OCI-LY7 (cell line): Measurements from ENCODE around the gene SLC25A47. TPM values are rescaled to one million over a fixed set of nuclear protein-coding genes. Genes with fewer than 3 reads are reported as not detected.

ENCODE experiments used
- BruUV-seq: library from RNA; stranded (reverse); fragments of 400-500 nt; replicated peaks from 2 replicates; lab custom pipeline; 2021; lab: Mats Ljungman, UMichigan
- CTCF ChIA-PET: fragments of 300-600 bp; sonication (Branson Sonifier 250); formaldehyde crosslinking; loops from one replicate; lab custom pipeline; 2022; ENCODE audit warnings: antibody characterized with exemption; ENCODE audit not compliant: unreplicated experiment; lab: Charles Lee
- POLR2A ChIA-PET: fragments of 300-600 bp; sonication (Branson Sonifier 250); formaldehyde crosslinking; loops from one replicate; lab custom pipeline; 2022; ENCODE audit warnings: antibody characterized with exemption; lab: Charles Lee
- DNase-seq: peaks from one replicate; pipeline ENCODE4 v3.0.0-alpha.2; 2015; ENCODE audit warnings: low spot score
- H2AFZ ChIP-seq: fragments of 200-600 bp; sonication (generic), shearing (Covaris generic); 2 replicates; pipeline ENCODE4 v1.6.1; 2014; ENCODE audit warnings: mild to moderate bottlenecking, antibody characterized with exemption, low read length, moderate library complexity
- H3K27ac ChIP-seq: fragments of 200-600 bp; sonication (generic); 2 replicates; pipeline ENCODE4 v1.5.1; 2014; ENCODE audit warnings: mixed run types, low read depth, mild to moderate bottlenecking, moderate library complexity, low read length, inconsistent platforms; ENCODE audit not compliant: poor library complexity, severe bottlenecking
- H3K36me3 ChIP-seq: fragments of 200-600 bp; sonication (generic); 2 replicates; pipeline ENCODE4 v1.6.1; 2014; ENCODE audit warnings: mild to moderate bottlenecking, antibody characterized with exemption, low read length, moderate library complexity, mixed read lengths; ENCODE audit not compliant: insufficient read depth
- H3K4me1 ChIP-seq: fragments of 200-600 bp; sonication (generic); 2 replicates; pipeline ENCODE4 v1.5.1; 2014; ENCODE audit warnings: mild to moderate bottlenecking, low read length; ENCODE audit not compliant: insufficient read depth, poor library complexity, severe bottlenecking
- H3K4me2 ChIP-seq: fragments of 200-600 bp; sonication (generic); 2 replicates; pipeline ENCODE4 v1.6.1; 2014; ENCODE audit warnings: mild to moderate bottlenecking, low read length
- H3K4me3 ChIP-seq: fragments of 200-600 bp; sonication (generic); 2 replicates; pipeline ENCODE4 v1.5.1; 2014; ENCODE audit warnings: mild to moderate bottlenecking, low read depth, low read length; ENCODE audit not compliant: poor library complexity, severe bottlenecking
- H3K79me2 ChIP-seq: fragments of 200-600 bp; sonication (generic); 2 replicates; pipeline ENCODE4 v1.6.1; 2016; ENCODE audit warnings: low read depth, mild to moderate bottlenecking, low read length, moderate library complexity, mixed read lengths; ENCODE audit not compliant: insufficient read depth
- H3K9me2 ChIP-seq: fragments of 200-600 bp; sonication (generic); 2 replicates; pipeline ENCODE4 v1.6.1; 2016; ENCODE audit warnings: mild to moderate bottlenecking, low read length, mixed read lengths; ENCODE audit not compliant: insufficient read depth
- H3K9me3 ChIP-seq: fragments of 200-600 bp; sonication (generic); 2 replicates; pipeline ENCODE4 v1.6.1; 2014; ENCODE audit warnings: mild to moderate bottlenecking, mixed run types, low read length, mixed read lengths
- H4K20me1 ChIP-seq: fragments of 200-600 bp; sonication (generic); 2 replicates; pipeline ENCODE4 v1.6.1; 2014; ENCODE audit warnings: mild to moderate bottlenecking, antibody characterized with exemption, low read length, moderate library complexity, mixed read lengths; ENCODE audit not compliant: insufficient read depth
- EZH2phosphoT487 ChIP-seq: fragments of 200-600 bp; sonication (generic); IDR thresholded peaks from 2 replicates; pipeline ENCODE4 v1.6.1; 2018; ENCODE audit warnings: low read depth, borderline replicate concordance, mild to moderate bottlenecking, mixed run types, antibody characterized with exemption, low read length, moderate library complexity, mixed read lengths
- intact Hi-C: fragments of 100-400 bp; cut with micrococcal nuclease; formaldehyde crosslinking; loops from one replicate; pipeline ENCODE4 v1.10.0; 2022; ENCODE audit not compliant: unreplicated experiment
- total RNA-seq, 2 experiments: library from RNA; depleted of rRNA in 1 of 2; stranded (reverse); fragments of >200 nt in 1 of 2; shearing (Covaris generic) in 1 of 2; gene quantifications; 2 replicates each; pipeline ENCODE4 v1.2.3, GENCODE V29; 2014 to 2022
- TF ChIP-seq, protein P1 (sequence below): fragments of 200-600 bp; sonication (generic); conservative IDR thresholded peaks from 2 replicates; pipeline ENCODE4 v1.5.1; 2014; ENCODE audit warnings: mild to moderate bottlenecking, antibody characterized with exemption, low read length, moderate library complexity, mixed read lengths

SLC25A47 gene
- total RNA-seq, 2 experiments from 2014 or later: 0.44 TPM; not detected in 1

DNA sequence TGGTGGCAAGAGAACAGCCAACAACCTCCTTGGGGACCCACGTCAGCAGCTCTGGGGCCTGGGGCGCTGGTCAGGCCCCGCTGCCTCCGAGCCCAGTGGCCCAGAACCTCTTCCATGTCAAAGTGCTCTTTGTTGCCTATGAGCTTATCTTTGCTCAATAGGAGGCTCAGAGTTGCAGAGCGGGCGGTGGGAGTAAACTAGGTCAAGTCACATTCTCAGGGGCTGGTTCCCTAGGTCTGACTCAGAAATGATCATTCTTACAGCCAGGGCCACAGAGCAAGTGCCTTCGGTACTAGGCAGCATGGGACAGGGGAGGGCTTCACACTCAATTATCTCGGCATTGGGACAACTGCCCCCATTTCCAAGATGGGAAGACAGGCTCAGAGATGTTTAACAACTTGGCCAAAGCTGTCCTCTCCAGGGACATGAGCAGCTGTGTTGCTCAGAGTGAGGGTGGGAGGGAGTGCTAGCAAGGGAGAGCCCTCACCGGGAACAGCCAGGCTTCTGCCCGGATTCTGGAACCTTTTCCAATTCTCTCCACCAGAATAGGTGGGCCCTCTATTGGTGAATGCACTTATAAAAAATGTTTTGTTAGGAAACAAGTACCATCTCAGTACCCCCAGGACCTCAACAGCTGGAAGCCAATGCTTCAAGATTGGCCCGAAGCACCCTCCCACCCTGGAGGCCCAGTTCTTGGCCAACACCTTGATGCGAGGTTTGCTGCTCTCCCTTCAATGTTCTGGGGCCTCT, 28.8 kb upstream of the SLC25A47 start:
- intact Hi-C loops: no loop called here
- CTCF ChIA-PET: no interaction called here
- Histone ChIP-seq H4K20me1 (no peaks in the 10 kb centered on the region), H3K9me3 (no peaks in the 10 kb centered on the region), H3K4me2 (no peak overlapping the region), H3K4me1 (peaks cover 20% of the 10 kb centered on the region), H2AFZ (no peak overlapping the region), H3K36me3 (no peaks in the 10 kb centered on the region), H3K27ac (no peak overlapping the region), H3K79me2 (no peaks in the 10 kb centered on the region), H3K4me3 (no peak overlapping the region), H3K9me2 (no peaks in the 10 kb centered on the region)
- DNase-seq: peak; percentile 26
- no TSS peak for BruUV-seq
- no peak for TF ChIP-seq EZH2phosphoT487
- TF ChIP-seq, protein P1, sequence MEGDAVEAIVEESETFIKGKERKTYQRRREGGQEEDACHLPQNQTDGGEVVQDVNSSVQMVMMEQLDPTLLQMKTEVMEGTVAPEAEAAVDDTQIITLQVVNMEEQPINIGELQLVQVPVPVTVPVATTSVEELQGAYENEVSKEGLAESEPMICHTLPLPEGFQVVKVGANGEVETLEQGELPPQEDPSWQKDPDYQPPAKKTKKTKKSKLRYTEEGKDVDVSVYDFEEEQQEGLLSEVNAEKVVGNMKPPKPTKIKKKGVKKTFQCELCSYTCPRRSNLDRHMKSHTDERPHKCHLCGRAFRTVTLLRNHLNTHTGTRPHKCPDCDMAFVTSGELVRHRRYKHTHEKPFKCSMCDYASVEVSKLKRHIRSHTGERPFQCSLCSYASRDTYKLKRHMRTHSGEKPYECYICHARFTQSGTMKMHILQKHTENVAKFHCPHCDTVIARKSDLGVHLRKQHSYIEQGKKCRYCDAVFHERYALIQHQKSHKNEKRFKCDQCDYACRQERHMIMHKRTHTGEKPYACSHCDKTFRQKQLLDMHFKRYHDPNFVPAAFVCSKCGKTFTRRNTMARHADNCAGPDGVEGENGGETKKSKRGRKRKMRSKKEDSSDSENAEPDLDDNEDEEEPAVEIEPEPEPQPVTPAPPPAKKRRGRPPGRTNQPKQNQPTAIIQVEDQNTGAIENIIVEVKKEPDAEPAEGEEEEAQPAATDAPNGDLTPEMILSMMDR: no peak
- POLR2A ChIA-PET: interaction anchor here (1.4 kb wide), 1 partner anchor 9 kb away, joined by 4 read pairs; no protein-coding TSS in a partner anchor

DNA sequence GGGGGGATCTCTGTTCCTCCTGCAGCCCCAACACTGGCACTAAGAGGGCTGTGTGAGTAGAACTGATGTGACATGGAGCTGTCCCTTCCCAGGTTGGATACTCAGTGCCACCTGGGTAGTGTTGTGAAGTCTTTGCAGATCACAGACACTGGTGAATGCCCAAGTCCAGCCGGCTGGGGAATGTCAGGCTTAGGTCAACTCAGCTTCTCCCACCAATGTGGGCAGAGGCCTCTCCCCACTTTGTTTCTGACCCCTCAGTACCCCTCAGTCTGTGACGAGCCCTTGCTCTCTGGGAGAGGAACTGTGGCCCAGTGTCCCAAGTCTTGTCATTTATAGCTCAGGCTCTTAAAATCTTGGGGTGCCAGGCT, 28.2 kb upstream of the SLC25A47 start:
- Histone ChIP-seq H3K9me2 (no peaks in the 10 kb centered on the region), H3K4me3 (no peak overlapping the region), H3K27ac (no peak overlapping the region), H3K9me3 (no peaks in the 10 kb centered on the region), H4K20me1 (no peaks in the 10 kb centered on the region), H3K36me3 (no peaks in the 10 kb centered on the region), H2AFZ (no peak overlapping the region), H3K79me2 (no peaks in the 10 kb centered on the region), H3K4me2 (no peak overlapping the region), H3K4me1 (peaks cover 17% of the 10 kb centered on the region)
- DNase-seq: no peak
- ChIA-PET POLR2A (interaction anchor here (1.4 kb wide), 1 partner anchor 9 kb away, joined by 4 read pairs; no protein-coding TSS in a partner anchor), CTCF (interaction anchor here (0.6 kb wide), 1 partner anchor 8 kb away, joined by 4 read pairs; no protein-coding TSS in a partner anchor)
- TF ChIP-seq EZH2phosphoT487: no peak
- TF ChIP-seq, protein P1: no peak
- BruUV-seq: no TSS peak
- intact Hi-C loops: no loop called here
